ENCODE data around the gene SLC32A1. TPM values are rescaled to one million over a fixed set of nuclear protein-coding genes. Genes with fewer than 3 reads are reported as not detected.

SLC32A1 gene
- total RNA-seq, 1 experiment from 2014 or later = not detected

DNA sequence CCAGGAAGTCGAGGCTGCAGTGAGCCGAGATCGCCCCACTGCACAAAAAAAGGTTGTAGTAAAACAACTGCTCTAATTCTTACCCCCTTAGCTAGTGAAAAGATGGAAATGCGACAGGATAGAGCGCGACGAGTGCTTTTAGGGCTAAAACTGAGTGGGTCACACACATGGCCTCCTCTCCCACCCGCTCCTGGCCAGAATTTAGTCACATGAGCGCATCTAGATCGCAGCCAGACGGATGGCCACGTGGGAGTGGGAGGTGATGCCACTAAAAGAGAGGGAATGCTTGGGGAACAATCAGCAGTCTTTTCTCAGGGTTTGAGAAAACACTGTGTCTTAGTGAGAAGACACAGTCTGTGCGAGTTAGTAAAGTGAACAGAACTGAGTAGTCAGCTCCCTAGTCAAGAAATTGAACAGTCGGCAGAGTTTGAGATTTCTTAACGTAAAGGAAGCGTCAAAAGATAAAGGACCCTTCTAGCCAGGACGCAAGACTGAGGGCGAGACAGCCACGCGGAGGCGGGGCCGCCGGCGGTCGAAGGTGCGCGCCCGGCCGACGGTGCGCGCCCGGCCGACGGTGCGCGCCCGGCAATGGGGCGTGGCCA, 23.3 kb downstream of the SLC32A1 start:
- peaks cover 41% of the 10 kb centered on the region for H3K79me2 ChIP-seq (ENCODE audit: insufficient read depth, low read length)
- no peaks in the 10 kb centered on the region for H4K20me1 ChIP-seq (ENCODE audit: insufficient read depth)
- POLR2A ChIA-PET = interaction anchor here (0.7 kb wide), 1 partner anchor 8 kb away, joined by 3 read pairs; no protein-coding TSS in a partner anchor
- no peaks in the 10 kb centered on the region for H3K9me2 ChIP-seq (ENCODE audit: insufficient read depth)
- CTCF ChIA-PET = interaction anchor here (1.0 to 1.4 kb wide), 2 partner anchors 31 to 89 kb away, joined by 3 to 4 read pairs; no protein-coding TSS in a partner anchor
- RAD21 ChIA-PET (ENCODE audit: low non-redundant PET in 1 of 2, low total read pairs in 2 of 2, uncharacterized antibody in 2 of 2, unreplicated experiment in 2 of 2) = no interaction called here
- peak overlapping the region; percentile 92 for H3K4me2 ChIP-seq (ENCODE audit: low read length)
- no peaks in the 10 kb centered on the region for H3K9me3 ChIP-seq (ENCODE audit: control insufficient read depth in 1 of 2, insufficient read depth in 1 of 2, low read depth in 1 of 2, low read length in 2 of 2)
- peak overlapping the region; percentile 31 for H3K27ac ChIP-seq (ENCODE audit: low read depth, low read length)
- intact Hi-C loops (cut with micrococcal nuclease) = loop anchor here (1.0 kb wide), 1 partner anchor 16 kb away; no protein-coding TSS in a partner anchor
- peaks cover 8 to 24% of the 10 kb centered on the region in 2 experiments; a peak in 3 of 4 replicates for H3K4me1 ChIP-seq (ENCODE audit: control insufficient read depth in 1 of 2, insufficient read depth in 2 of 2, low read length in 2 of 2)
- H2AFZ ChIP-seq (ENCODE audit: low read depth, low read length, poor library complexity, severe bottlenecking) = peak overlapping the region; percentile 75
- H3K4me3 ChIP-seq (replicated peaks in 1 of 2; ENCODE audit: low read depth in 1 of 2, low read length in 2 of 2) = peak overlapping the region in 1 of 2 experiments; percentile 72; a peak in 2 of 4 replicates
- DNase-seq (ENCODE audit: low read depth, low spot score) (no peak), ATAC-seq (no peak)
- peaks cover 9 to 14% of the 10 kb centered on the region in 2 experiments for H3K36me3 ChIP-seq (ENCODE audit: control insufficient read depth in 1 of 2, insufficient read depth in 2 of 2, low read length in 2 of 2)
- peak; percentile 12; the same call in 1 of the 2 replicates for TF ChIP-seq POLR2AphosphoS5 (IDR thresholded peaks at IDR 0.05; ENCODE audit: low read depth, low read length)
- 0 out of 2 replicates have a peak, but pooled peaks have one; percentile 8 for TF ChIP-seq CBX3 (IDR thresholded peaks at IDR 0.05; ENCODE audit: low read depth)
- TF ChIP-seq, protein P1, sequence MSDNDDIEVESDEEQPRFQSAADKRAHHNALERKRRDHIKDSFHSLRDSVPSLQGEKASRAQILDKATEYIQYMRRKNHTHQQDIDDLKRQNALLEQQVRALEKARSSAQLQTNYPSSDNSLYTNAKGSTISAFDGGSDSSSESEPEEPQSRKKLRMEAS (IDR thresholded peaks at IDR 0.05) = peak; percentile 79
- no peak for TF ChIP-seq EZH2phosphoT487 (IDR thresholded peaks at IDR 0.05; ENCODE audit: borderline replicate concordance)
- H3K9ac ChIP-seq (ENCODE audit: low read length) = peak overlapping the region; percentile 32; the same call in 1 of the 2 replicates
- BruUV-seq (replicated peaks) = no TSS peak
- H3K27me3 ChIP-seq (ENCODE audit: insufficient read depth, low read length) = no peaks in the 10 kb centered on the region

GRCh38 chr20:38748097-38748860, 24.0 kb downstream of the SLC32A1 start, which contains the start of gene ACTR5:
Gene ACTR5 (plus strand): TSS chr20:38748460. CDS start chr20:38748479, 19 bp downstream.
- ChIA-PET POLR2A (interaction anchor here (0.7 kb wide), 1 partner anchor 9 kb away, joined by 3 read pairs; no protein-coding TSS in a partner anchor), CTCF (interaction anchor here (1.0 to 1.4 kb wide), 2 partner anchors 31 to 90 kb away, joined by 3 to 4 read pairs; no protein-coding TSS in a partner anchor), RAD21 (ENCODE audit: low non-redundant PET in 1 of 2, low total read pairs in 2 of 2, uncharacterized antibody in 2 of 2, unreplicated experiment in 2 of 2) (no interaction called here)
- Histone ChIP-seq H2AFZ (ENCODE audit: low read depth, low read length, poor library complexity, severe bottlenecking) (peak within 1 kb of the TSS; percentile 75), H4K20me1 (ENCODE audit: insufficient read depth) (no peaks in the 10 kb centered on the region), H3K36me3 (ENCODE audit: control insufficient read depth in 1 of 2, insufficient read depth in 2 of 2, low read length in 2 of 2) (peaks cover 15 to 21% of the 10 kb centered on the region in 2 experiments), H3K9ac (ENCODE audit: low read length) (peak within 1 kb of the TSS; percentile 81), H3K4me3 (replicated peaks in 1 of 2; ENCODE audit: low read depth in 1 of 2, low read length in 2 of 2) (peak within 1 kb of the TSS; percentile 72 to 84), H3K4me2 (ENCODE audit: low read length) (peak within 1 kb of the TSS; percentile 92), H3K27me3 (ENCODE audit: insufficient read depth, low read length) (no peaks in the 10 kb centered on the region), H3K4me1 (ENCODE audit: control insufficient read depth in 1 of 2, insufficient read depth in 2 of 2, low read length in 2 of 2) (peaks cover 8 to 24% of the 10 kb centered on the region in 2 experiments; a peak in 3 of 4 replicates), H3K79me2 (ENCODE audit: insufficient read depth, low read length) (peaks cover 48% of the 10 kb centered on the region), H3K27ac (ENCODE audit: low read depth, low read length) (peak within 1 kb of the TSS; percentile 82), H3K9me3 (ENCODE audit: control insufficient read depth in 1 of 2, insufficient read depth in 1 of 2, low read depth in 1 of 2, low read length in 2 of 2) (no peaks in the 10 kb centered on the region), H3K9me2 (ENCODE audit: insufficient read depth) (no peaks in the 10 kb centered on the region)
- intact Hi-C loops (cut with micrococcal nuclease) = loop anchor here (1.0 kb wide), 1 partner anchor 17 kb away; no protein-coding TSS in a partner anchor
- DNase-seq (ENCODE audit: low read depth, low spot score) (peak; percentile 74), ATAC-seq (peak; percentile 88)
- BruUV-seq (replicated peaks) = no TSS peak
- TF ChIP-seq SRF (IDR thresholded peaks at IDR 0.05; ENCODE audit: low read depth) = no peak
- TF ChIP-seq CTCF (IDR thresholded peaks at IDR 0.05 in 2 of 3, conservative IDR thresholded peaks at IDR 0.05 in 1 of 3; ENCODE audit: borderline replicate concordance in 1 of 3, insufficient read depth in 1 of 3, low read depth in 2 of 3, low read length in 2 of 3) = no peak
- TF ChIP-seq EGR1 (IDR thresholded peaks at IDR 0.05; ENCODE audit: low read depth) = no peak
- no peak for TF ChIP-seq EZH2 (IDR thresholded peaks at IDR 0.05)
- TF ChIP-seq ZFX (IDR thresholded peaks at IDR 0.05) = peak; percentile 61; the same call in 1 of the 2 replicates
- TF ChIP-seq POLR2A (IDR thresholded peaks at IDR 0.05; ENCODE audit: borderline replicate concordance, extremely low read depth, insufficient read depth, insufficient read length) = peak; percentile 35
- TF ChIP-seq, protein P1 (IDR thresholded peaks at IDR 0.05) = no peak
- no peak for TF ChIP-seq ZBTB33 (IDR thresholded peaks at IDR 0.05; ENCODE audit: extremely low read depth, insufficient replicate concordance, low read length)
- peak; percentile 76 for TF ChIP-seq POLR2AphosphoS5 (IDR thresholded peaks at IDR 0.05; ENCODE audit: low read depth, low read length)
